Pons (tissue), 1 donor: ENCODE results near the gene PPID.
"Not testable (repeated sequence)": the region's sequence is repeated elsewhere in the genome, so short reads cannot be mapped to it uniquely, and the experiment has no call there.

Experiments used
- DNase-seq: peaks from one replicate; pipeline ENCODE4 v3.0.0-alpha.2; 2016; ENCODE audit warnings: low spot score

PPID gene

DNA sequence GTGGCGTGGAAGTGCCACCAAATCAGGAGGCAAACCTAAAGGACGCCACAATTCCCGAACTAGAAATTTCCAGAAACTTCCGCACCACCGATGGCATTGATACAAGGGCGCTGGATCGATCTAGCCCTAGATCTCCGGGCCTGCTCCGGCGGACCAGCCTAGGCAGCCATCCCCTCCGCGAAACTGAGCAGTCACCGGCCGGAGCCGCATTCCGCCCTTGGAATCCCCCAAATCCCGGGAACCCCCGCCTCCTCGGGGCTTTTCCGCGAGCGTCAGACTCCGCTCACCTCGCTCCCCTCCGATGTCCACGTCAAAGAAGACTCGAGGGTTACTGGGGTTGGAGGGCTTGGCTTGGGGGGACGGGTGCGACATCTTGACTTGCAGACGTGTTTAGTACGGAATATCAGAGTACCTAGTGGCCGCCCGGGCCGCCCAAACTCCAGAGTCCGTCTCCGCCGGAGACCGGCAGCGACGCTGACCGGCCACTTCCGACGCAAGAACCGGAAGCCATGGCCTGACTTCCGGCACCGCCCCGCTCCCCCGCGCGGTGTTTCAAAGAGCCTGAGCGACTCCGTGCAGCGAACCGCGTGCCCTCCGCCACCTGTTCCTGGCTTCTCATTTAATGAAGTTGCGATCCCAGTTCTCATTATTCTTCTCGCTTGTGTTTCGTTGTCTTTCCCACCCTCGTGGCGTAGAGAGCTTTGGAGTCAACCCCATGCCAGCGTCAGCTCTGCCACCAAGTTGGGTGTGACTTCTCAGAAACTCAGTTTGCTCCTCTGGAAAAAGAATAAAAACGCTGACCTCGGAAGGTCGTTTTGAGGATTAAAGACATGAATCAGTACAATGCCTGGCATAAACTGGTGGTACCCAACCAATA lies at the start of gene PPID:
Gene PPID, minus strand, starts transcription at position 480 of the 877 bp plus-strand sequence. Its CDS starts 108 bp downstream, at position 372.
- DNase-seq, result peak; percentile 80

DNA sequence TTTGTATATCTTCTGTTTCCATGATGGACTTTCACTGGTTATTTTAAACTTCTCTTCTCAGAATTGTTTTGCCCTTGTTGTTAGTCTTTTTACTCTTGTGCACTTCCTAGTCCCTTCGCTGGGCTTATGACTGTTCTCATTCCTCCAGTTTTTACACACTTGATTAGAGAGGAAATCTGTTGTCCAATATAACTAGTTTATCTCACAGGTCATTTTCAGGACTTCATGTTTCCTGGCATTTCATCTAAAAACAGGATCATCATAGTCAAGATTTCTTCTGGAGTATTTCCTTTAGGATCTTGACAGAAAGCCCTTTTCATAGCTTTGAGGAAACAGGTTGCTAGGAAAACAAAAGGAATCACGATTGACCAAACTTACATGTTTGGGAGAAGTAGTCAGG lies 48.6 kb upstream of the PPID start:
- DNase-seq, result peak; percentile 44

DNA sequence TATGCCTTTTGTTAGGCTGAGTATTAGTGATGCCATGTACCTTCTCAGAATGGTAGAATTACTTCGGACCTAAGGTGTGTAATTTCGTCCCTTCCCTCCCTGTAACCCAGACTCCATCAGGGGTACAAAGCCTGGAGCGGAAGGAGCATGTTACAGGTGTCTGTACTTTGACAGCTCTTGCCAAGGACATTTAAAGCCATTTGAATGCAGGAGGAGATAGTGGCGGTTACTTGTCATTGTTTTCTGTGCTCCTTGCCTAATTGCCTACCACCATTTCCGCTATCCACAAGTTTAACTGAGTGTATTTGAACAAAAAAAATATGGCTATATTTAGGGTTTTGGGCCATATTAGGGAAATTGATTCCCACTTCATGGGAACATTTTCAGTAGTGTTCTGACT lies 47.5 kb upstream of the PPID start:
- DNase-seq, result peak; percentile 17

GRCh38 chr4:158769175-158769921 lies 46.2 kb upstream of the PPID start:
- DNase-seq, result peak; percentile 44

GRCh38 chr4:158768555-158769174 lies 45.5 kb upstream of the PPID start, which contains the start of gene FNIP2:
Gene FNIP2, plus strand, starts transcription at chr4:158769026. Its CDS starts 187 bp downstream, at chr4:158769213.
- peak; percentile 71 for DNase-seq

DNA sequence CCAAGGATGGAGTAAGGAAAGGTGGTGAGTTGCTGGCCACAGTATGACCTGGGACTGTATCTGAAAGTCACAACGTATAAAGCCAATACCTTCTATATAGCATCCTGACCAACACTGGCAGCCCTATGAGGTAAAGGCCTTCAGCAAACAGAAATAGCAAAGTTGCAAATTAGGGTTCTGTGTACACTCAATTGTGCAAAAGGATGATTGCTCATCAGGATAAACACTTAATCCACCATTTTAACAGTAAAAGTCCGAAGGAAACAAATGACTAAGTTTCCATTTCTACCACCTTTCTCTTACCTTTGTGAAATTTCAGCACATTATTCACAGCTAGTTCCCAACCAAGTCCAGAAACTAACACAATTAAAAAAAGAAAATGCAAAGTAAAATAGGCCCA lies 44.3 kb upstream of the PPID start:
- no peak for DNase-seq

DNA sequence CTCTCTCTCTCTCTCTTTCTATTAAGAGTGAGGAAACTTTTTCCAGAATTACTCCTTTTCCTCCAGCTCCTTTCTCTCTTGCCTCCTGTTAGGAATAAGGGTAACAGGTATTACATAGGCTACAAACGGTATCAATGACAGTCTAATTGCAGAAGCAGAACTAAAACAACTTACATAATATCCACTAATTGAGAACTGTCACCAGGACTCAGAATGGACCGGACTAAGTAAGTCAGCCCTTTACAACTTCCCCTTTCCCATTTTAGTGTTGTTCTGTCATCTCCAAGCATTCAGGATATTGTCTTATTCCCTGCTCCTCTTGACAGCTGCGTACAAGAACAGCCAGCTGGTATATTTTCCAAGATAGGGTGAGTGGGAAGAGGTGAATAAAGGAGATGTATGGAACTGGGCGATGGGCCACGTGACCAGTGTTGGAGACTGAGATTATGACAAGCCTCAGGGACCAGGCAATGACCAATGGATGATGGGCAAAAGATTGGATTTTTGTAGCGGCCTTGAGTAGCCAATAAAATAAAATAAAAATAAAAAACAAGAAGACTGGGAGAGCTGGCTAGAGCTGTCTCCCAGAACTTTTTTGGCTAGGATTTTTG lies 43.3 kb upstream of the PPID start:
- peak; percentile 46 for DNase-seq

GRCh38 chr4:158763462-158763861 lies 40.3 kb upstream of the PPID start:
- no peak for DNase-seq

- no peak for DNase-seq
Observed at GRCh38 chr4:158762553-158762952, 39.4 kb upstream of the PPID start.

DNA sequence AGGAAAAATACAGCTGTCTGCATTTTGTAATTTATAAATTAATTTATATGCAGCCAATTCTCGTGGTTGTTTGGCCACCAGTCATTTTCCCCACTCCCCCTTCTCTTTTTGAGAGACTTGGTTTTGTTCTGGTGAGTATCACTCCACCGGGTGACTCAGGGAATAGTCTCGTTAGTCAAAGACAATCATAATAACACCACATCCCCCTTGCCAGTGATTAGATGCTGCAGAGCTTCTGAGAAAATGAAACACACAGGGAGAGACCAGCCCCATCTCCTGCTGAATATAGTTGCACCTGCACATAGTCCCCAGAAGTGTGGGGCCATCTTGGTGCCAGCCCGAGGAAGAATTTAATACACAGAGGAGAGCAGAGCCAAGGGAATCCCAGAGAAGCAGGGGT lies 37.7 kb upstream of the PPID start:
- DNase-seq, result no peak

DNA sequence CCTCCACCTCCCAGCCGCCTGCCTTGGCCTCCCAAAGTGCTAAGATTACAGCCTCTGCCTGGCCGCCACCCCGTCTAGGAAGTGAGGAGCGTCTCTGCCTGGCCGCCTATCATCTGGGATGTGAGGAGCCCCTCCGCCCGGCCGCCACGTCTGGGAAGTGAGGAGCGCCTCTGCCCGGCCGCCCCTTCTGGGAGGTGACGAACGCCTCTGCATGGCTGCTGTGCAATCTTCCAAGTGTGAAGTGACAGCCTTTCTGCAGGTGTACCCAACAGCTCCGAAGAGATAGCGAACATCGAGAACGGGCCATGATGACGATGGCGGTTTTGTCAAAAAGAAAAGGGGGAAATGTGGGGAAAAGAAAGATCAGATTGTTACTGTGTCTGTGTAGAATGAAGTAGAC lies 36.3 kb upstream of the PPID start:
- DNase-seq, result not testable (repeated sequence)

GRCh38 chr4:158758703-158759102 lies 35.5 kb upstream of the PPID start:
- DNase-seq, result no peak

DNA sequence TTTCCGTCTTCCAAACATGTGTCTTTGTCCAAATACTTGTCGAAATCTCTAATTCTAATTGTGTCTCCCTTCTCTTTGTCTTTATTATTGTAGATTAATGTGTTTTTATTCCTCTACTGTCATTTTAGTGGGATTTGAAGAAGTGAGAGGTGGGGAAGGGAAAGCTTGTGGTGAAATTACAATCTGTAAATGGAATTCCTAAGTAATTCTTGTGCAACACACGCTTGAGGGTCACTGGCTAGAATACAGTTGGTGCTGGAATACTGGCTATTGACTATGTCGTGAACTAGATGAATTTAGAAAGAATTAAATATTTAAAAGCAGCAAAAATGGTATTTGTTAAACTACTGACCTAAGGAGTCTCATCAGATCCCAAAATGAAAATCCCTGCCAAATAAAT lies 34.9 kb upstream of the PPID start:
- DNase-seq, result no peak

- DNase-seq, result no peak
Observed at GRCh38 chr4:158756588-158756987, 33.4 kb upstream of the PPID start.

- DNase-seq, result not testable (repeated sequence)
Observed at GRCh38 chr4:158755819-158756218, 32.6 kb upstream of the PPID start.

DNA sequence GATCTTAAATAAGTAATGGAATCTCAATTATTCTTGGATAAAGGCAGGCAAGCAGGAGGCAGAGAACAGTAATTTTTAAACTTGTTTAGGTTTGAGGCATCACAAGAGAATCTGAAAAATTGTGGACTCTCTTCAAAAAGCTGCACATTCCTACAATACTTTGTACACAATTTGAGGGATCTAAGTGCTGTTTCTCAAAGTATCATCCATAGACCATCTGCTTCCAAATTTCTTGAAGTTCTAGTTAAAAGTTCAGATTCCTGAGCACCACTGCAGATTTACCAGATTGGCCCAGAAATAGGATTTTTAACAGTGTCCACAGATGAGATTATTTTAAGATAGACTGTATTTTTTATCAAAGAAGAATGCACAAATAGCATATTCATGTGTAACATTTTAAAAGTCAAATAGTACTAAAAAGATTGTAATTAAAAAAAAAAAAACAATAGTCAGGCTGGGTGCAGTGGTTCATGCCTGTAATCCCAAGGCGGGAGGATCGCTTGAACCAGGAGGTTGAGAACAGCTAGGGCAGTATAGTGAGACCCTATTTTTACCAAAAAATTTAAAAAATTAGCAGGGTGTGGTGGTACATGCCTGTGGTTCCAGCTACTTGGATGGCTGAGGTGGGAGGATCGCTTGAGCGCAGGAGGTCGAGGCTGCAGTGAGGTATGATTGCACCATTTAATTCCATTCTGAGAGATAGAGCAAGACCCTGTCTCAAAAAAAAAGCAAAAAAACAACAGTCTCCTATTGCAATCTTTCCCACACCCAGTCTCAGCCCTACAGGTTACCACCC lies 31.4 kb upstream of the PPID start:
- no peak for DNase-seq

DNA sequence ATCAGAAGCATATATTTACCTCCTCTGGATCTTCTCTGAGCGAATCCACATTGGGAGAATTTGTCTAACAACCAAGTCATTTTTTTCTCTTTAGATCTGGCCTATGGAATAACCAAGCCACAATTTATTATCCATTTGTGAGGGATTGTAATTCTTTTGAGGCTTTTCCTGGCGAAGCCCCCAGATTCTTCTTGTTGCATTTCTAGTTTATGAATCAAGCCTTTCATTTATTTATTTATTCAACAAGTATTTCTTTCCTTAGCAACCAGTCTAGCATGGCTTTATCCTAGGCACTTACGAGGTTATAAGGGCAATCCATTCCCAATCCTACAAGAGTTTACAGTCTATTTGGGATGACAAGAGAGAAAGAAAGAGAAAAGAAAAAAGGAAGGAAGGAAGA lies 27.2 kb upstream of the PPID start:
- DNase-seq, result no peak

GRCh38 chr4:158746537-158746936 lies 23.3 kb upstream of the PPID start:
- DNase-seq, result not testable (repeated sequence)

GRCh38 chr4:158741326-158742021 lies 18.3 kb upstream of the PPID start:
- no peak for DNase-seq

DNA sequence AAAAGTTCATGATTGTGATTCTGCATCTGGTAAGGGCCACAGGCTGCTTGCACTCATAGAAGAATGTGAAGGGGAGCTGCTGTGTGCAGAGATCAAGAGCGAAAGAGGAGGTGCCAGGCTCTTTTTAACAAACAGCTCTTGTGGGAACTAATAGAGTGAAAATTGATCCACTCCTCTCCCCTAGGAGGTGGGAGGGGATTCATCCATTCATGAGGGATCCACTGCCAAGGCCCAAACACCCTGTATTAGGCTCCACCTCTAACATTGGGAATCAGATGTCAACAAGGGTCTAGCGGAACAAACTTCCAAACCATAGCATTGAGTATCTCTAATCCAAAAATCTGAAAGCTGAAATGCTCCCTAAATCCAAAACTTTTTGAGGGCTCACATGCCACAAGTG lies 16.4 kb upstream of the PPID start:
- DNase-seq, result no peak

- no peak for DNase-seq
Observed at GRCh38 chr4:158738866-158739265, 15.7 kb upstream of the PPID start.
